Measurements from ENCODE around the gene DCBLD2.

- TF ChIP-seq, protein P1, sequence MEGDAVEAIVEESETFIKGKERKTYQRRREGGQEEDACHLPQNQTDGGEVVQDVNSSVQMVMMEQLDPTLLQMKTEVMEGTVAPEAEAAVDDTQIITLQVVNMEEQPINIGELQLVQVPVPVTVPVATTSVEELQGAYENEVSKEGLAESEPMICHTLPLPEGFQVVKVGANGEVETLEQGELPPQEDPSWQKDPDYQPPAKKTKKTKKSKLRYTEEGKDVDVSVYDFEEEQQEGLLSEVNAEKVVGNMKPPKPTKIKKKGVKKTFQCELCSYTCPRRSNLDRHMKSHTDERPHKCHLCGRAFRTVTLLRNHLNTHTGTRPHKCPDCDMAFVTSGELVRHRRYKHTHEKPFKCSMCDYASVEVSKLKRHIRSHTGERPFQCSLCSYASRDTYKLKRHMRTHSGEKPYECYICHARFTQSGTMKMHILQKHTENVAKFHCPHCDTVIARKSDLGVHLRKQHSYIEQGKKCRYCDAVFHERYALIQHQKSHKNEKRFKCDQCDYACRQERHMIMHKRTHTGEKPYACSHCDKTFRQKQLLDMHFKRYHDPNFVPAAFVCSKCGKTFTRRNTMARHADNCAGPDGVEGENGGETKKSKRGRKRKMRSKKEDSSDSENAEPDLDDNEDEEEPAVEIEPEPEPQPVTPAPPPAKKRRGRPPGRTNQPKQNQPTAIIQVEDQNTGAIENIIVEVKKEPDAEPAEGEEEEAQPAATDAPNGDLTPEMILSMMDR (IDR thresholded peaks at IDR 0.05), result no peak
- TF ChIP-seq POLR2A (IDR thresholded peaks at IDR 0.05), result no peak
- TF ChIP-seq POLR2AphosphoS5 (IDR thresholded peaks at IDR 0.05), result no peak
Measured at GRCh38 chr3:98877132-98877531, 24.4 kb downstream of the DCBLD2 start.

All from prostate gland (tissue), 2 donors.